Activated CD4-positive, CD25-positive, alpha-beta regulatory T cell treated with anti-CD3 and anti-CD28 coated beads, Interleukin-2, amount 50 U/mL, for 16 hours (primary cell): ENCODE results near the gene ENHO.
"Not testable (repeated sequence)": the region's sequence is repeated elsewhere in the genome, so short reads cannot be mapped to it uniquely, and the experiment has no call there.

Experiments
- DNase-seq: peaks from one replicate; pipeline ENCODE4 v3.0.0-alpha.2; 2020; ENCODE audit warnings: low read depth, low spot score

ENHO gene

GRCh38 chr9:34555500-34555899, 32.7 kb upstream of the ENHO start:
- no peak for DNase-seq

DNA sequence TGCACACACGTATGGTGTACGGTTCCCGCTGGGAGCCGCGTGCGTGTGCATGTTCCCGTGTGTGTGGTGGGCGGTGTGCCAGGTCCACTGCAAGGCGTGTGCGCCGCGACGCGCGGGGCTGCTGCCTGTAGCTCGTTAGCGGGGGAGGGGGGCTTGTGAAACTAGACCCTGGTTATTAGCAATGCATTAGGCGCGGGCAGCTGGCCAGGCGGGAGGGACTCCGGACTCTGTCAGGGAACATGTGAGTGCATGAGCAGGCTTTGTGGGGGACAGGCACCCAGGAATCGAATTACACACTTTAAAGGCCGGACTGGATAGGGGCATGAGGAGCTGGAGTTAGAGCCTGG, 32.2 kb upstream of the ENHO start:
- DNase-seq = no peak

- DNase-seq = no peak
Observed at GRCh38 chr9:34554211-34555001, 31.6 kb upstream of the ENHO start.

- no peak for DNase-seq
Observed at GRCh38 chr9:34553511-34554021, 30.8 kb upstream of the ENHO start.

DNA sequence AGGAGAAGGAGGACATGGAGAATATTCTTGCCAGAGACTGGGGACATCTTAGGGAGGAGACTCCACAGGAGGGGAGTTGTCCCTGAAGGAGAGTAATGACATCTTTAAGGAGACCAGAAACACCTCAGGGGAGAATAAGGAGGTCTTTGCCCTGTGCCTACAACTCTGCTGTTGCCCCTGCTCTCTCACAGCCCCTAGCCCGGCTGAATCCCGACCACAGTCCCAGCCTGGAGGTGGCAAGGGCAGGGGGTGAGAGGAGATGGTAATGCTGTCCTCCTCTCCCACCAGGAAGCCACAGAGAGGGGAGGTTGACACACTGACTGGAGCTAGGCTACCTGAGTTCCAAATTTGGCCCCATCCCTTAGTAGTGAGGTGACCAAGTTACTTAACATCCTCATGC, 30.2 kb upstream of the ENHO start:
- DNase-seq = no peak

GRCh38 chr9:34552606-34552981, 29.8 kb upstream of the ENHO start:
- no peak for DNase-seq

DNA sequence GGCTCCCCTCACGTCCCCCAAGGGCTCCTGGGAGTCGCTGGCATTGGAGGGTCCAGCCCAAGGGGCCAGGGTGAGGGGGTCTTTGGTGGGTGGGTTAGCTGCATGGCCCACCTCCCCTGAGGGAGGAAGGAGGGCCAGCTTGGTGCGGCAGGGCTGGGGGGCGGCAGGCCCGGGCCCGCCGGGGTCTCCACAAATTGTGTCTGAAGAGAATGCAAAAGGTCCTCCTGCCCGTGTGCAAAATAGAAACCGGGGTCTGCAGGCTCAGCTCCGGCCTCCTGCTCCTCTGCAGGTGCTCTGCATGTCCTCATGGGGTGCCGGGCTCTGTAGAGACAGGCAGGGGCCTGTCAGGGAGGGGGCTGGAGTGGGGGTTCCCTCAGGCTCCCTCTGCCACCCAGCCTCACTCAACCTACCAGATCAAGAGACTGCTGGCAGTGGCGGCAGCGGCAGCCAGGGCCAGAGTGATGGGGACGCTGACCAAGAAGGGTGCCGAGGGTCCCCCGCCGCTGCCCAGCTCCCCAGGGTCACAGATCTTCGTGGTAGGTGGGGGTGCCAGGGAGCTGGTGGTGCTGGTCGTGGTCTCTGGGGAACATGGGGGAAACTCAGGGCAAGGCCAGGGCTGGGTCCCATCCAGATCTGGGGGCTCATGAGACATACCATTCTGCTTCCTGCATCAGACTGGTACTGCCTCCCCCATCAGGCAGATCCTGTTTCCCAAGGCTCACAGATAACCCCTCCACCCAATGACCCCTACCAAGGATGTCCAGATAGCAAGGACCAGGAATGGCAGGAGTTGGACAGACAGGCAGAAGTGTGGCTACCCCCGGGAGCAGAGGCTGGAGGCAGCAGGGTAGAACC, 29.2 kb upstream of the ENHO start:
- DNase-seq = no peak

DNA sequence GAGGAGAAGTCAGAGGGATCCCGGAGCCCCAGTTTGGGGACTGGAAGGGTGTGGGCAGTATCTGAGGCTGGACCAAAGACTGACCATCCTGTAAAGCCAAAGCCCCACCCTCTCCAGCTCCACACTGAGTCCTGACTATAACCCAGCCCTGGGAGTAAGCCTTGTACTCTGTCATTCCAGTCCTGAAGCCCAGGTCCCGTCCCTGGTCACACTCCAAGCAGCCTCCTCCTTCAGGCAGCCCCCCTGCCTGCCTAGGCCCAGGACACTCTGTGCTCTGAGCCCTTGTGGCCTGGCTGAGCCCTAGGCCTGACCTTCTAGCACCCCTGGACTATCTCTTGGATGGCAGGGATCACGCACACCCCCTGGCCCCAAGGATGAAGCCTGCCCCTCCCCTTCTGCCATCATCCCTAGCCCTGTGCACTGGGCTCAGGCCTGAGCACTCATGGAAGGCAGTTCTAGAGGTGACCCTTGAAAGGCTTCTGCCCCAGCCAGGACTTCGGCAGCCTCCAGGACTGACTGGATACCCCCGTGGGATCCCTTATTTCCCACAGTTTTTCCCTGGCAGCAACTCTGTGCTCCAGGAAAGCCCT, 28.0 kb upstream of the ENHO start:
- no peak for DNase-seq

GRCh38 chr9:34550016-34550680, 27.4 kb upstream of the ENHO start:
- DNase-seq = no peak

GRCh38 chr9:34549407-34549732, 26.6 kb upstream of the ENHO start:
- no peak for DNase-seq

DNA sequence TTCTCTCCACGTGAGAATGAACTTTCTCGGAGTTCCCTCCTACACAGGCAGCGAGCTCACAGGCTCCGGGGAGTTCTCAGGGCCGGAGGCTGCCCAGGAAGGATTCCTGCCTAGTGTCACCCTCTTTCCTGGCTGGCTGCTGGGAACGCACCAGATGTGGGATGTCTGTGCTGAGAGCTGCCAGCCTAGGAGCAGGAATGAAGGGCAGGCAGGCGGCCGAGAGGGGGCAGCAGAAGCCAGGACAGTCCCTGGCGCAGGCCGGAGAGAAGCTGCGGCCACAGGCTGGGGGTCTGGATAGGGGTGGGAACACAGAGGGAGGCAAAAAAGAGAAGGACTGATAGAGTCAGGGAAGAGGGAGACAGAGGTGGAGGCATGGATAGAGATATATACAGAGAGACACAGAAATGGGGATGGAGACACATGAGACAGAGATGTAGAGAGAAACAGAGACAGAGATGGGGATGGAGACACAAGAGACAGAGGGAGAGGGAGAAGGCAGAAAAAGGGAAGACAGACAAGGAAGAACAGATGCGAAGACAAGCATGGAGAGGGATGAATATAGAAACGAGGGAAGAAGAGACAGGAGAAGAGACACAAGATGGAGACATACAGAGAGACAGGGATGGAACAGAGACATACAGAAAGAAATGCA, 25.3 kb upstream of the ENHO start:
- no peak for DNase-seq

DNA sequence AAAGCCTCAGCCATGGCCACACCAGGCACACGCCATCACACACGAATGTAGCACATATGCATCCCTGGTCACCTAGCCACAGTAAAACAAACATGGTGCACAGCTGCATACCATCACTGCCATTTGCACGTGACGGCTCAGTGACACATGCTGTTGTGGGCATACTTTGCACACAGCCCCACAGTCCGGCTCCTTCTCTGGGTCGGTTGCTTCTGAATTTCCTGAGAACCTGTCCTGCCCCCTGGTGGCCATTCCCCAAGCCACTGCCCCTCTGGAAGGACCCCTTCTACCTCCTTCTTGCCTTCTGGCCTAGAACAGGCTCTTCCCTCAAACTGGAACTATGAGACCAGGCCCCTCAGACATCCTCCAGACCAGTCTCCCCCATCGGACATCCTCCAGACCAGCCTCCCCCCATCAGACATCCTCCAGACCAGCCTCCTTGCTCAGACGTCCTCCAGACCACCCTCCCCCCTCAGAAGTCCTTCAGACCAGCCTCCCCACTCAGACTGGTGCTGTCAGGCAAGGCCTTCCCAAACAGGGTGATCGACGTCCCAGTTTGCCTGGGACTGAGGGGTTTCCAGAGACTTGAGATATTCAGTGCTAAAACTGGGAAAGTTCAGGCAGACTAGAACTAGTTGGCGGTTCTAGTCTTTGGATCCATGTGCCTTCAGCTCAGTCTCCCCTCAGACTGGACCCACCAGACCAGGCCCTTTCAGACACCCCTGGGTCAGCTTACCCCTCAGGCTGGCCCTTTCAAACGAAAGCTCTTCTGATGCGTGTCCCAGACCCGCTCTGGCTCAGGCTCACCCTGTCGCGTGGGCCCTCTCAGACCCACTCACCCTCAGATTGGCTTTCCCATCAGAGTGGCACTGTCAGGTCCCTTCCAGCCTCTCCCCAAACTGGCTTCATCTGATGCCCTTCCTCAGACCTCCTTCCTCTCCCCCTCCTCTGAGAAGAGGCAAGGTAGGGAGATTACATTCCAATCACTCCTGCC, 24.3 kb upstream of the ENHO start:
- DNase-seq = no peak

DNA sequence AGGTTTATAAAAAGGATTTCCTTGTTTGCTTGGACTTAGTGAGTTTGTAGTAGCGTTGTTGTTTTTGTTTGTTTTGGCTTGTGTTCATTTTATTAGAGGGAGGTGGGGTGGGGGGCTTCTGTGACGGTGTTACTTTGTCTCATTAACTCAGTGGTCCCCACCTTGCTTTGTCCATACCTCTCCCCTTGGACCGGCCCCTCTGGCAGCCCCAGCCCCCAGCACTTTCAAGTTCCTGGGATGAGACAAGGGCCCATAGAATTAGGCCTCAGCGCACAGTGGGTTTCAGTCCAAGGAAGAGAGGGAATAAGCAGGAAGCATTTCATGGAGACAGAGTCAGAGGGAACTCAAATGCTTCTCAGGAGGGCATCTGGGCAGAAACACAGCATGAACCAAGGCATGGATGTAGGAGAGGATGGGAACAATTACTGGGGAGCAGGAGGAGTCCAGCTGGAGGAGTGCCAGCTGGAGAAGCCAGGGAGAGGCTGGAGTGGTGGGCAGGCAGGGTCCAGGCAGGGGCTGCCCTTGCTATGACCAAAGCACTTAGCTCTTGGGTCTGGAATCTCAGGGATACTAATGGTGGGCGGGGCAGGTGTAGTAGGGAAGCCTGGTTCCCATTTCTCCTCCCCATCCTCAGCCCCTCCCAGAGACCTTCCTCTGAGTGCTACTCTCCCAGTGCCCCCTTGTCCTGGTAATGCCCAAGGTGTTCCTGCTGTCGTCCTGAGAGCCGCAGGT, 23.5 kb upstream of the ENHO start:
- no peak for DNase-seq

DNA sequence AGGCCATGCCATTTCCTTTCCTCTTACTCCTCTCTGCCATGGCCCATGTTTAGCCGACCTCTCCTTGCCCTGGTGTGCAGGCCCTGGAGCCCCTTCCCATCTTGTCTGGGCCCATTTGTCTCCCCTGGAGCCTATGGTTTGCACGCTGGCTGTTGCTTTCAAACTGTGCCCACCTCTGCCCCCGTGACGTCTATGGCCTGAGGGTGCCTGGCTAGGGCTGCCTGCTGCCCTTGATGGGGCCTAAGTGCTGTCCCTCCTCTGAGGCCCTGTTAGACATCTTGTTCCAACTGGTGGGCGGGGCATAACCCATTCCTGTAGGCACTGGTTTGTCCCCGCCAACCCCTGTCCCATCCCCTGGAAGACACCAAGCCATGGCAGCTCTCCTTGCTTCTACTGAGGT, 22.7 kb upstream of the ENHO start:
- DNase-seq = no peak

GRCh38 chr9:34544035-34544434, 21.2 kb upstream of the ENHO start:
- no peak for DNase-seq

DNA sequence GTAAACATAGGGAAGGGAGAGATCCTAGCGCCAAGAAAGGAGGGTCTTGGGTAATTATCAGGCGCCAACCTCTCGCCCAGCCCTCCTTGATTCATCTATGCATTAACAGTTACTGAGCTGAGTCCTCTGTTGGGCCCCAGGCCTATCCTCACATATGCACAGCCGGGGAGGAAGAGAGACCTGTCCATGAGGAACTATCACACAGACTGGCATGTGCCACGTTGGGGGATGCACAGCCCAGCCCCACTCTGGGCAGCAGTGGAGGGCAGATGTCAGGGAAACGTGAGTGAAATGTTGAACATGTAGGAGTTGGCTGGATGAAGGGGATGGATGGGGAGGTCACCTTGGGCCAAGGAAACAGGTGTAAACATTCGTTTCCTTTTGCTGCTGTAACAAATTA, 18.8 kb upstream of the ENHO start:
- no peak for DNase-seq

- no peak for DNase-seq
Observed at GRCh38 chr9:34540827-34541226, 18.0 kb upstream of the ENHO start.

DNA sequence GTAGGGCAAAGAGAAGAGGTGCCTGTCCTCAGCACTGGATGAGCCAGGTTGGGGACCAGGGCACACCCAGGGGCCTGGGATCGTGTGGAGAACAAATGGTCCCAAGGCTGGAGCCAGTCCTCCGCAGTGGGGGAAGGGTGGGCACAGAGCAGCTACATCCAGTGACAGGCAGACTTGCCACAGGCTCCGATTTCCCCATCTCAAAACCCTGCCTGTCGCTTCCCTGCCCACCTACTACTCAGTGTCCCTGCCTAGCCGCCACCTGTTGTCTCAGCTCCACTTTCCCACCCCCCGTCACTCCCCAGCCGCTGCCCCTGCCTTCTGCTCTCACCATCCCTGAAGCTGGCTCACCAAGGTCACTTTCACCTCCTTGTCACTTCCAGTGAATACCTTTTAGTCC, 13.9 kb upstream of the ENHO start:
- no peak for DNase-seq

DNA sequence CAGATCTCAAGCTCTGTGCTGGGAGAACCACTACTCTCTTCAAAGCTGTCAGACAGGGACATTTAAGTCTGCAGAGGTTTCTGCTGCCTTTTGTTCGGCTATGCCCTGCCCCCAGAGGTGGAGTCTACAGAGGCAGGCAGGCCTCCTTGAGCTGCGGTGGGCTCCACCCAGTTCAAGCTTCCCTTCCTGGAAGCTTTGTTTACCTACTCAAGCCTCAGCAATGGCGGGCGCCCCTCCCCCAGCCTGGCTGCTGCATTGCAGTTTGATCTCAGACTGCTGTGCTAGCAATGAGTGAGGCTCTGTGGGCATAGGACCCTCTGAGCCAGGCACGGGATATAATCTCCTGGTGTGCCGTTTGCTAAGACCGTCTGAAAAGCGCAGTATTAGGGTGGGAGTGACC, 9.3 kb upstream of the ENHO start:
- not testable (repeated sequence) for DNase-seq

- DNase-seq = no peak
Observed at GRCh38 chr9:34526026-34526425, 3.2 kb upstream of the ENHO start.
